HG02885 (cell line): ENCODE results near the gene CDC34.

Experiments
- ATAC-seq: cut with Tn5 transposase; IDR thresholded peaks from one replicate; pipeline ENCODE4 v1.9.1; 2021; ENCODE audit warnings: mild to moderate bottlenecking; ENCODE audit not compliant: unreplicated experiment, poor library complexity

CDC34 gene

GRCh38 chr19:531753-532560 is at the start of gene CDC34:
Gene CDC34 (plus strand): TSS chr19:531760. CDS start chr19:531932, 172 bp downstream.
- ATAC-seq: peak; percentile 10

- no peak for ATAC-seq
Measured at GRCh38 chr19:482186-483041, 49.1 kb upstream of the CDC34 start.

- no peak for ATAC-seq
Measured at GRCh38 chr19:483332-484072, 48.1 kb upstream of the CDC34 start.

GRCh38 chr19:484494-484893 is 47.1 kb upstream of the CDC34 start:
- no peak for ATAC-seq

- no peak for ATAC-seq
Measured at GRCh38 chr19:485077-485476, 46.5 kb upstream of the CDC34 start.

- ATAC-seq: no peak
Measured at GRCh38 chr19:485583-486236, 45.9 kb upstream of the CDC34 start.

GRCh38 chr19:488505-489417 is 42.8 kb upstream of the CDC34 start:
- ATAC-seq: peak; percentile 90

GRCh38 chr19:489418-490196 is 42.0 kb upstream of the CDC34 start:
- no peak for ATAC-seq

GRCh38 chr19:491146-491741 is 40.3 kb upstream of the CDC34 start:
- ATAC-seq: no peak

GRCh38 chr19:492091-492531 is 39.4 kb upstream of the CDC34 start:
- no peak for ATAC-seq

GRCh38 chr19:493391-494170 is 38.0 kb upstream of the CDC34 start:
- ATAC-seq: no peak

GRCh38 chr19:494171-495080 is 37.1 kb upstream of the CDC34 start:
- no peak for ATAC-seq

- ATAC-seq: no peak
Measured at GRCh38 chr19:495081-495401, 36.5 kb upstream of the CDC34 start.

- ATAC-seq: no peak
Measured at GRCh38 chr19:495402-496111, 36.0 kb upstream of the CDC34 start.

- no peak for ATAC-seq
Measured at GRCh38 chr19:496112-496665, 35.4 kb upstream of the CDC34 start, which contains the start of gene MADCAM1. Gene MADCAM1 (plus strand): TSS chr19:496486. CDS start chr19:496500, 14 bp downstream.
